Erythroblast (primary cell): ENCODE results near the gene BIRC7.

ENCODE experiments used
- DNase-seq, 2 experiments: peaks; one replicate each; lab custom pipeline; 2025; lab: John Stamatoyannopoulos, UW
- GATA1 ChIP-seq: IDR thresholded peaks from 2 replicates; pipeline ENCODE4 v1.6.1; 2011; ENCODE audit warnings: low read depth, mild to moderate bottlenecking, control low read depth, low read length, moderate library complexity
- POLR2A ChIP-seq: IDR thresholded peaks from 2 replicates; pipeline ENCODE4 v1.6.1; 2011; ENCODE audit warnings: mild to moderate bottlenecking, low read length

Gene BIRC7

GRCh38 chr20:63196768-63197470 is 38.8 kb upstream of the BIRC7 start:
- no peak for DNase-seq
- TF ChIP-seq POLR2A: no peak

- DNase-seq: no peak
- no peak for TF ChIP-seq POLR2A
- TF ChIP-seq GATA1: no peak
Observed at GRCh38 chr20:63198606-63199005, 37.1 kb upstream of the BIRC7 start.

DNA sequence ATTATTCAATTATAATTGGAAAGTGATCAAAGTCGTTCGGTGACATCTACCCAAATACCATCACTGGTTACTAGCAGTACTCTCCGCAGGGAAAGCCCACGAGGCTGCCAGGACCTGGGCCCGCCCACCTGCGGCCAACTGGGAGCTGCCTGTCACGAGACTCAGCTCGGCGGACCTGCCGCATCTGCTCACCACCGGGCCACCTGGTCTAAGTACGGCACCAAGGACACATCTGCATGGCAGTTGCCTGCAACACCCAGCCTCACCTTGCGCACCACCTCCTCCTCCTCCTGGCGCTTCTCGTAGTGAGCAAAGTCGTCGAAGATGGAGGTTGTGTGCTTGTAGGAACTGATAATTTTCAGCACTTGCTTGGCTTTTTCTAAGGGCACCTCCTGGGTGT is 33.7 kb upstream of the BIRC7 start:
- TF ChIP-seq POLR2A (no peak), GATA1 (no peak)
- DNase-seq: no peak

- TF ChIP-seq POLR2A (no peak), GATA1 (no peak)
Observed at GRCh38 chr20:63202811-63203526, 32.7 kb upstream of the BIRC7 start.

DNA sequence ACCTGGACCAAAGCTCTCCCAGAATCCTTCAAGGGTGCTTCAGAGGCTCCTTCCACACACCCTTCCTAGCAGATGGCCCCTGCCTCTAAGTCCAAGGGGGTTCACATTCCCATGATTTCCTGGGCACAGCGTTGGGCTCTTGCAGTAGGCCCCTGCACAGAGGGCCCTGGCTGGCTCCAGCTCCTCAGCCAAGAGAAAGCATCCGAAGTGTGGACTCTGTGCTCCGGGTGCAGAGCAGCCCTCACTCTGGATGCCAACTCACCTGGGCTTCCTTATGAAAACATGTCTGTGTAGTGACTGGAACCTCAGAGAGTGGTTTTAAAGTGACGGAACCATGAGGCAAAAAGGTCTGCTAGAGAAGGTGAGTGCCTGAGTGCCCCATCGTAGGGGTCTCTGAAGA is 31.3 kb upstream of the BIRC7 start:
- DNase-seq: no peak
- TF ChIP-seq GATA1: no peak

More at GRCh38 chr20:63202811-63203526, 32.7 kb upstream of the BIRC7 start:
- no peak for DNase-seq

DNA sequence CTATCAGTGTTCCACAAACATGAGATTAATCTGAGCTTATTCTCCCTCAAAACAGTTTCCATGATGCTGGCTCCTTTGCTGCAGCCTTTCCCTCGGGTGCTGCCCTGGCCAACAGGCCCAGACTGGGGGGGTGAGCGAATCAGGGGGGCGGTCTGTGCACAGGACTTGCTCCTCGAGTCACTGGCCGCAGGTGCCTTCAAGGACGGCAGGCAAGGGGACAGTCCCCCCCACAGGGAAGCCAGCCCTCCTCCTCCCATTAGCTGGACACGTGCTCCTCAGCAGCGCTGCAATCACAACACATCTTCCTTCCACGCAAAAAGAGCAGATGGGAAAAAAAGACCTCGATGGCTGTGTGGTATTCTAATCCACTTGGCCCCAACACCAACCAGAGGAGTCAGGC is 29.8 kb upstream of the BIRC7 start:
- no peak for DNase-seq
- TF ChIP-seq POLR2A: no peak

DNA sequence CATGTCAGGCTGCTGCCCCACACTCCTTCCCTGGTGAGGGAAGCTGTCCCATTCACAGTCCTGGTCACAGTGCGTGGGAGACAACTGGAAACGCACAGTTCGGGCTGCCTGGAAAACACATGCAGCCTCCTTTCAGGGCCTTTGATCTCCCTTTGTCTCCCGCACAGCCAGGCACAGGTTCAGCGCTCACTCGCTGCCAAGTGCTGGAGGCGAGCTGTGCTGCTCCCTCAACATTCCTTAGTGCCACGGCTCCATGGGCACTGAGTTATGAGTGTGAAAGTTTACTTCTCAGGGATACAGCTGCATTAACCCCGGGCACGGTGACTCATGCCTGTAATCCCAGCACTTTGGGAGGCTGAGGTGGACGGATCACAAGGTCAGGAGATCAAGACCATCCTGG is 28.8 kb upstream of the BIRC7 start:
- TF ChIP-seq POLR2A (no peak), GATA1 (no peak)
- no peak for DNase-seq

- DNase-seq: no peak
- TF ChIP-seq GATA1 (no peak), POLR2A (no peak)
Observed at GRCh38 chr20:63208346-63208909, 27.3 kb upstream of the BIRC7 start.

DNA sequence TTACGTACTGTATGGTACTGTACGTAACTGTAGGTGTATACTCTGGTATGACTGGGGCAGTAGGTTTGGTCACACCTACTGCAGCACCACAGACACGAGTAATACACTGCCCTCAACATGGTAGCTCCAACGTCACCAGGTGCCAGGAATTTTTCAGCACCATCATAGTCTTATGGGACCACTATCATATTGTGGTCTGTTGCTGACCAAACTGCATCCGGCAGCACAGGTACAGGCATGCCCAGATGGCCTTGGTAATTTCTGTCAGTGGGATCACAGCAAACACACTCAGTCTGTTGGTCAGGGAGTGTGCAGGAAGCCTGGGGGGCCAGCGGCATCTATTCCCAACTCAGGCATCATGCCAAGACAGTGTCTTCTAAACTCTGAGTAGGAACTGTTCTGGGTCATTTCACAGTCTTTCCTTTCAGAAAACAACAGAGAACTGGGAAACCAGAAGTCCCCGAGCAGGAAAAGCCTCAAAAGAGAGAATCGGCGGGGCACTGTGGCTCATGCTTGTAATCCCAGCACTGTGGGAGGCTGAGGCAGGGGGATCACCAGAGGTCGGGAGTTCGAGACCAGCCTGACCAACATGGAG is 25.6 kb upstream of the BIRC7 start:
- DNase-seq: no peak
- no peak for TF ChIP-seq POLR2A
- TF ChIP-seq GATA1: no peak

GRCh38 chr20:63212393-63212730 is 23.3 kb upstream of the BIRC7 start:
- TF ChIP-seq POLR2A: no peak
- no peak for TF ChIP-seq GATA1
- DNase-seq: no peak

DNA sequence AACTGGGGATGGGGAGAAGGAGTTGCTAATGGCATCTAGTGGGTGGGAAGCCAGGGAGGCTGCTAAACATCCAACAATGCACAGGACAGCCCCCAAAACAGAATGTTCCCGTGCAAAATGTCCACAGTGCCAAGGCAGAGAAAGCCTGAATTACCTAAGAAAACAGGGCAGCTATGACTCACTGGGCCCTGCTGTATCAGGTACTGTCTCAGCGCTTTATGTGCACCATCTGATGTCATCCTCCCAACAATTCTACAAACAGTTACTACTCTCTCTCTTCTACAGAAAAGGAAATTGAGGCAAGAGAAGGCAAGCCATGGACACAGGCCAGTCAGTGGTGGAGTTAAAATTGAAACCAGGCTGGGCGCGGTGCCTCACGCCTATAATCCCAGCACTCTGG is 22.9 kb upstream of the BIRC7 start:
- no peak for TF ChIP-seq POLR2A
- no peak for TF ChIP-seq GATA1
- DNase-seq: no peak

GRCh38 chr20:63214514-63214913 is 21.2 kb upstream of the BIRC7 start:
- no peak for TF ChIP-seq GATA1
- TF ChIP-seq POLR2A: no peak

DNA sequence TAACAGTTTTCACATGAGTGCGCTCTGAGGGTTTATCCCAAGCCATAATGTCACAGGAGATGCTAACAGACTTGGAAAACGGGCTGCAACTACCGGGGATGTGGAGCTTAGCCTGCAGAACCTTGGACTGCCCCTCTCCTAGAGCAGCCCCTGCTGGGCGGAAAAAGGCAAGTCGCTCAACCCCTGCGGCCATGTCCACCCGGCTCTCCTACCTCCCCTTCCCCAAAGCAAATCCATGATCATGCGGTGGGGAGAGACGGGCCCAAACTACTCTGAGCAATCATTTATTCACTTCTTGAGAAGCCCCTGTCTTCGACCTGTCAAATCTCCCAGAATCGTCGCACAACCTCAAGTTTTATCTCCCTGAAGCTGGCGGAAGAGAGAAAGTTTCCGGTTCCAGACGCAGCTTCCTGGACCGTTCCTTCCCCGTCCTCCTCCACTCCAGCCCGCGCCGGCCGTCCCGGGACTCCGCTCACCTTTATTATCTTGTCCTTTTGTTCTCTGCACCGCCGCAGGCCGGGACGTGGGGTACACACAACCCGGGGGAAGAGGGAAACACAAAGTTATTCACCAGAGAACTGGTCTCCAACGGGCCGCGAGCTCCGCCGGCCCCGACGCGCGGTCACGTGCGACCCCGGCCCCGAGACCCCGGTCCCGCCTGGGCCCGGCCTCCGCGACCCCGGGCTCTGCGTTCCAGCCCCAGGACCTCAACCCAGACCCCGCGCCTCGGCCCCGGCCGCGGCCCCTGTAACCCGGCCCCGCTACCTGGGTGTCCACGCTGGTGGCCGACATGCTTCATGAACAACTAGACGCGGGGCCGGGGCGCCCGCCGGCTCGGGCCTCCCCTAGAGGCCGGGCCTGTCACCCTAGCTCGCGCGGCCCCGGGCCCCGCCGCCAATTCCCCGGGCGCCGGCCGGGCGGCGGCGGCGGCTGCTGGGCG is 20.3 kb upstream of the BIRC7 start:
- TF ChIP-seq POLR2A: no peak
- TF ChIP-seq GATA1: no peak
- DNase-seq: peak; percentile 61 to 68

More at GRCh38 chr20:63214514-63214913, 21.2 kb upstream of the BIRC7 start:
- DNase-seq: no peak
